Endothelial cell of umbilical vein (primary cell): ENCODE data around the gene TSPAN18. TPM values are rescaled to one million over a fixed set of nuclear protein-coding genes. Genes with fewer than 3 reads are reported as not detected.

ENCODE experiments used
- BruUV-seq: library from RNA; stranded (reverse); fragments of 400-500 nt; replicated peaks from 2 replicates; lab custom pipeline; 2021; lab: Mats Ljungman, UMichigan
- CTCF ChIA-PET: fragments of 300-600, 350-600 bp; sonication (Branson Sonifier 250); formaldehyde crosslinking; loops from one replicate; lab custom pipeline; 2021; ENCODE audit warnings: antibody characterized with exemption, inconsistent platforms; lab: Charles Lee
- POLR2A ChIA-PET: fragments of 300-600, 350-600 bp; sonication (Branson Sonifier 250); formaldehyde crosslinking; loops from one replicate; lab custom pipeline; 2021; ENCODE audit warnings: antibody characterized with exemption, inconsistent platforms; lab: Charles Lee
- DNase-seq: peaks from one replicate; pipeline ENCODE4 v3.0.0-alpha.2; 2011; ENCODE audit warnings: low read depth, low spot score
- FAIRE-seq: peaks from 2 replicates; lab custom pipeline; 2011; peaks lifted over from hg19 to GRCh38; lab: Jason Lieb, UNC
- H2AFZ ChIP-seq: 2 replicates; pipeline ENCODE4 v1.6.0; 2012; ENCODE audit warnings: low read depth, low read length, control low read depth, inconsistent platforms
- H3K27ac ChIP-seq: 2 replicates; pipeline ENCODE4 v1.5.1; 2011; ENCODE audit warnings: low read depth, mild to moderate bottlenecking, control low read depth, low read length, moderate library complexity; ENCODE audit not compliant: insufficient read depth
- H3K27me3 ChIP-seq, 2 experiments: 2 replicates each; pipeline versions ENCODE4 v1.6.0 to v1.6.1; 2011; ENCODE audit warnings: low read length in 2 of 2, mixed read lengths in 1 of 2; ENCODE audit not compliant: control insufficient read depth in 2 of 2, insufficient read depth in 2 of 2
- H3K36me3 ChIP-seq, 2 experiments: 2 replicates in 1 of 2; 3 replicates in 1 of 2; pipeline ENCODE4 v1.5.1; 2011; ENCODE audit warnings: low read length in 2 of 2, mild to moderate bottlenecking in 1 of 2, moderate library complexity in 1 of 2; ENCODE audit not compliant: control insufficient read depth in 2 of 2, insufficient read depth in 2 of 2; ENCODE audit errors: extremely low read depth in 1 of 2
- H3K4me1 ChIP-seq: 3 replicates; pipeline ENCODE4 v1.5.1; 2011; ENCODE audit warnings: mild to moderate bottlenecking, low read length; ENCODE audit not compliant: control insufficient read depth, insufficient read depth; ENCODE audit errors: extremely low read depth
- H3K4me2 ChIP-seq: 2 replicates; pipeline ENCODE4 v1.6.1; 2011; ENCODE audit warnings: low read length, control low read depth, mixed read lengths; ENCODE audit not compliant: insufficient read depth
- H3K4me3 ChIP-seq, 3 experiments: fragments of 200-600 bp in 1 of 3; sonication (generic), shearing (Covaris generic) in 1 of 3; replicated peaks in 1 of 3; 2 replicates each; pipeline ENCODE4 v1.5.1; 2011 to 2016; ENCODE audit warnings: control low read depth in 3 of 3, low read length in 3 of 3, mild to moderate bottlenecking in 2 of 3, inconsistent platforms in 1 of 3, low read depth in 1 of 3, moderate library complexity in 1 of 3; ENCODE audit not compliant: insufficient read depth in 1 of 3
- H3K79me2 ChIP-seq: 2 replicates; pipeline ENCODE4 v1.6.0; 2012; ENCODE audit warnings: low read length, inconsistent platforms; ENCODE audit not compliant: control insufficient read depth, insufficient read depth
- H3K9ac ChIP-seq: replicated peaks from 2 replicates; pipeline ENCODE3; 2011; ENCODE audit warnings: low read length, control low read depth; ENCODE audit not compliant: insufficient read depth; ENCODE audit errors: extremely low read depth
- H3K9me1 ChIP-seq: replicated peaks from 3 replicates; pipeline ENCODE4 v1.6.0; 2011; ENCODE audit warnings: mild to moderate bottlenecking, low read length; ENCODE audit not compliant: control insufficient read depth, insufficient read depth; ENCODE audit errors: extremely low read depth
- H3K9me3 ChIP-seq: replicated peaks from 2 replicates; pipeline ENCODE4 v1.5.1; 2012; ENCODE audit warnings: low read length, inconsistent platforms; ENCODE audit not compliant: control insufficient read depth, insufficient read depth
- H4K20me1 ChIP-seq: replicated peaks from 2 replicates; pipeline ENCODE3; 2011; ENCODE audit warnings: mild to moderate bottlenecking, low read length; ENCODE audit not compliant: control insufficient read depth, insufficient read depth; ENCODE audit errors: extremely low read depth
- CTCF ChIP-seq, 2 donors: IDR thresholded peaks; 1 replicate in 1 of 2; 2 replicates in 1 of 2; pipeline ENCODE4 v1.5.1; 2011; ENCODE audit warnings: low read length in 2 of 2, mild to moderate bottlenecking in 2 of 2, moderate library complexity in 2 of 2, control low read depth in 1 of 2, inconsistent platforms in 1 of 2, low read depth in 1 of 2; ENCODE audit not compliant: insufficient read depth in 1 of 2; ENCODE audit errors: extremely low read depth in 1 of 2
- EZH2 ChIP-seq: IDR thresholded peaks from 2 replicates; pipeline ENCODE4 v1.6.1; 2012; ENCODE audit warnings: borderline replicate concordance, low read depth, mild to moderate bottlenecking, moderate library complexity, low read length, inconsistent platforms; ENCODE audit not compliant: severe bottlenecking
- FOS ChIP-seq: IDR thresholded peaks from 2 replicates; pipeline ENCODE4 v1.6.1; 2011; ENCODE audit warnings: mild to moderate bottlenecking, low read length, moderate library complexity, borderline replicate concordance; ENCODE audit not compliant: insufficient read depth
- GATA2 ChIP-seq: IDR thresholded peaks from 2 replicates; pipeline ENCODE4 v1.7.0; 2011; ENCODE audit warnings: low read depth, mild to moderate bottlenecking, moderate library complexity, mixed read lengths, low read length; ENCODE audit not compliant: insufficient read length, insufficient read depth
- JUN ChIP-seq: IDR thresholded peaks from 2 replicates; pipeline ENCODE4 v1.6.1; 2011; ENCODE audit warnings: borderline replicate concordance, low read depth; ENCODE audit not compliant: insufficient read length, insufficient read depth
- MYC ChIP-seq: IDR thresholded peaks from one replicate; pipeline ENCODE4 v1.6.1; 2011; ENCODE audit warnings: mild to moderate bottlenecking, low read depth, low read length
- POLR2A ChIP-seq: IDR thresholded peaks from 2 replicates; pipeline ENCODE4 v1.6.1; 2012; ENCODE audit warnings: low read depth, mild to moderate bottlenecking, control low read depth, low read length
- POLR2AphosphoS5 ChIP-seq: IDR thresholded peaks from 2 replicates; pipeline ENCODE4 v1.6.1; 2012; ENCODE audit warnings: low read depth, mild to moderate bottlenecking, control low read depth, low read length, moderate library complexity; ENCODE audit not compliant: insufficient read depth
- dilution Hi-C: fragments of 300-500 bp; cut with MboI; formaldehyde crosslinking; loops from one replicate; pipeline ENCODE4 v1.15.0; 2019; ENCODE audit warnings: low sequenced_read_pairs; ENCODE audit not compliant: extremely low pct_ligation_motif_present
- intact Hi-C: fragments of 100-400 bp; cut with micrococcal nuclease; formaldehyde crosslinking; loops from one replicate; pipeline ENCODE4 v1.10.0; 2022
- polyA plus RNA-seq, 4 experiments: library from polyadenylated mRNA; depleted of rRNA in 3 of 4; stranded (reverse) in 3 of 4; unstranded in 1 of 4; fragments of >200 nt; gene quantifications; 2 replicates each; pipeline versions ENCODE4 v1.2.1 to v1.2.3, GENCODE V29; 2011 to 2012; ENCODE audit warnings: missing spikeins in 1 of 4
- total RNA-seq: library from RNA; stranded (reverse); gene quantifications from 2 replicates; pipeline ENCODE4 v1.2.3, GENCODE V29; 2021
- TF ChIP-seq, protein P1 (sequence below): IDR thresholded peaks from 2 replicates; pipeline ENCODE4 v1.6.1; 2011; ENCODE audit not compliant: insufficient read depth, insufficient read length

TSPAN18 gene
- total and polyA plus RNA-seq, 2 donors (not counting 3 experiments of a cell fraction or from before 2014, with no cell fraction given) = 32.2 to 118 TPM

- Histone ChIP-seq H3K4me2 (no peak overlapping the region), H3K4me3 (no peak overlapping the region), H3K4me1 (peaks cover 9% of the 10 kb centered on the region), H3K27me3 (no peaks in the 10 kb centered on the region), H3K36me3 (peaks cover 0 to 6% of the 10 kb centered on the region in 2 experiments), H3K9ac (no peak overlapping the region), H3K9me3 (no peaks in the 10 kb centered on the region), H2AFZ (no peak overlapping the region), H3K79me2 (no peaks in the 10 kb centered on the region), H3K27ac (no peak overlapping the region), H4K20me1 (no peaks in the 10 kb centered on the region), H3K9me1 (no peaks in the 10 kb centered on the region)
- POLR2A ChIA-PET = no interaction called here
- intact Hi-C loops = loop anchor here (5.0 kb wide), 1 partner anchor 56 kb away; no protein-coding TSS in a partner anchor
- CTCF ChIA-PET = no interaction called here
- dilution Hi-C loops = no loop called here
- no peak for TF ChIP-seq JUN
- TF ChIP-seq POLR2AphosphoS5 = no peak
- TF ChIP-seq MYC = no peak
- TF ChIP-seq CTCF (IDR thresholded peaks at IDR 0.05; ENCODE audit: extremely low read depth in 1 of 2, insufficient read depth in 1 of 2, low read depth in 1 of 2, low read length in 2 of 2) = no peak
- TF ChIP-seq GATA2 = no peak
- no peak for TF ChIP-seq POLR2A
- TF ChIP-seq FOS = no peak
- TF ChIP-seq, protein P1, sequence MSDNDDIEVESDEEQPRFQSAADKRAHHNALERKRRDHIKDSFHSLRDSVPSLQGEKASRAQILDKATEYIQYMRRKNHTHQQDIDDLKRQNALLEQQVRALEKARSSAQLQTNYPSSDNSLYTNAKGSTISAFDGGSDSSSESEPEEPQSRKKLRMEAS = no peak
- no peak for TF ChIP-seq EZH2
- DNase-seq (no peak), FAIRE-seq (no peak)
- no TSS peak for BruUV-seq
These were observed 151.9 kb downstream of the TSPAN18 start for GRCh38 chr11:44878711-44879110.
